CD14-positive monocyte (primary cell): Measurements from ENCODE around the gene FOXP1. TPM values are rescaled to one million over a fixed set of nuclear protein-coding genes. Genes with fewer than 3 reads are reported as not detected.
A peak's percentile ranks its signal among the peaks of the same experiment; 100 is the strongest.

Experiments used
- DNase-seq, 3 donors: peaks; one replicate each; pipeline ENCODE4 v3.0.0-alpha.2; 2011 to 2022
- H2AFZ ChIP-seq: 2 replicates; pipeline ENCODE4 v1.6.0; 2012; ENCODE audit warnings: mild to moderate bottlenecking, low read depth, low read length, inconsistent platforms; ENCODE audit not compliant: insufficient read depth, poor library complexity, severe bottlenecking
- H3K27ac ChIP-seq, 2 donors: 1 replicate in 1 of 2; 2 replicates in 1 of 2; pipeline ENCODE4 v1.5.1; 2012 to 2013; ENCODE audit warnings: low read length in 2 of 2, control low read depth in 1 of 2, inconsistent platforms in 1 of 2, low read depth in 1 of 2, mild to moderate bottlenecking in 1 of 2
- H3K27me3 ChIP-seq, 2 donors: one replicate each; pipeline versions ENCODE4 v1.6.0 to v1.6.1; 2011 to 2013; ENCODE audit warnings: low read length in 2 of 2; ENCODE audit not compliant: control insufficient read depth in 2 of 2, insufficient read depth in 2 of 2
- H3K36me3 ChIP-seq, 2 donors: replicated peaks in 1 of 2; 1 replicate in 1 of 2; 2 replicates in 1 of 2; pipeline versions ENCODE4 v1.5.1 to v1.6.1; 2012 to 2013; ENCODE audit warnings: low read length in 2 of 2, control low read depth in 1 of 2, inconsistent platforms in 1 of 2, mild to moderate bottlenecking in 1 of 2; ENCODE audit not compliant: insufficient read depth in 2 of 2, control insufficient read depth in 1 of 2
- H3K4me1 ChIP-seq, 2 donors: 1 replicate in 1 of 2; 2 replicates in 1 of 2; pipeline versions ENCODE4 v1.5.1 to v1.6.1; 2012 to 2013; ENCODE audit warnings: low read length in 2 of 2, control low read depth in 1 of 2, inconsistent platforms in 1 of 2, mild to moderate bottlenecking in 1 of 2, moderate library complexity in 1 of 2; ENCODE audit not compliant: insufficient read depth in 2 of 2, control insufficient read depth in 1 of 2
- H3K4me2 ChIP-seq: replicated peaks from 2 replicates; pipeline ENCODE3; 2012; ENCODE audit warnings: low read length, moderate library complexity, mild to moderate bottlenecking; ENCODE audit not compliant: poor library complexity, severe bottlenecking; ENCODE audit errors: extremely low read depth
- H3K4me3 ChIP-seq, 3 experiments: fragments of 200-600 bp in 1 of 3; sonication (generic) in 1 of 3; replicated peaks in 1 of 3; 1 replicate in 2 of 3; 2 replicates in 1 of 3; pipeline ENCODE4 v1.5.1; 2011 to 2013; ENCODE audit warnings: low read length in 3 of 3, mild to moderate bottlenecking in 3 of 3, control low read depth in 2 of 3, low read depth in 2 of 3, inconsistent platforms in 1 of 3, moderate library complexity in 1 of 3
- H3K79me2 ChIP-seq: 2 replicates; pipeline ENCODE4 v1.6.0; 2012; ENCODE audit warnings: mild to moderate bottlenecking, control low read depth, inconsistent platforms, low read length, moderate library complexity; ENCODE audit not compliant: insufficient read depth
- H3K9ac ChIP-seq: 2 replicates; pipeline ENCODE4 v1.6.0; 2017; ENCODE audit warnings: low read length, mild to moderate bottlenecking; ENCODE audit not compliant: insufficient read depth, poor library complexity, severe bottlenecking
- H3K9me3 ChIP-seq, 2 donors: replicated peaks in 1 of 2; 1 replicate in 1 of 2; 2 replicates in 1 of 2; pipeline versions ENCODE4 v1.5.1 to v1.6.1; 2012 to 2013; ENCODE audit warnings: low read length in 2 of 2, control low read depth in 1 of 2; ENCODE audit not compliant: control insufficient read depth in 1 of 2, insufficient read depth in 1 of 2
- H4K20me1 ChIP-seq: 2 replicates; pipeline ENCODE4 v1.6.0; 2012; ENCODE audit warnings: mild to moderate bottlenecking, low read length, control low read depth, moderate library complexity; ENCODE audit not compliant: insufficient read depth
- H3K27ac Mint-ChIP-seq, 7 donors: one replicate each; pipeline ENCODE4 v1.8.0; 2020; ENCODE audit warnings: mild to moderate bottlenecking in 7 of 7, mixed read lengths in 7 of 7, moderate library complexity in 6 of 7, inconsistent platforms in 2 of 7
- H3K27me3 Mint-ChIP-seq, 3 donors: one replicate each; pipeline ENCODE4 v1.8.0; 2021 to 2022; ENCODE audit warnings: low read depth in 3 of 3, mild to moderate bottlenecking in 3 of 3, mixed read lengths in 3 of 3, moderate library complexity in 3 of 3, inconsistent platforms in 1 of 3
- H3K36me3 Mint-ChIP-seq, 2 donors: one replicate each; pipeline ENCODE4 v1.8.0; 2020; ENCODE audit warnings: mixed read lengths in 2 of 2, inconsistent platforms in 1 of 2, mild to moderate bottlenecking in 1 of 2
- H3K4me1 Mint-ChIP-seq: one replicate; pipeline ENCODE4 v1.8.0; 2020; ENCODE audit warnings: mild to moderate bottlenecking, mixed read lengths
- H3K4me3 Mint-ChIP-seq, 2 donors: one replicate each; pipeline ENCODE4 v1.8.0; 2020; ENCODE audit warnings: mild to moderate bottlenecking in 2 of 2, mixed read lengths in 2 of 2, moderate library complexity in 1 of 2
- H3K9me3 Mint-ChIP-seq, 7 donors: one replicate each; pipeline ENCODE4 v1.8.0; 2020 to 2022; ENCODE audit warnings: mixed read lengths in 7 of 7, mild to moderate bottlenecking in 6 of 7, moderate library complexity in 6 of 7, inconsistent platforms in 2 of 7
- CTCF ChIP-seq: fragments of 200-600 bp; IDR thresholded peaks from one replicate; pipeline ENCODE4 v1.8.0; 2022; ENCODE audit warnings: antibody characterized with exemption, mild to moderate bottlenecking
- WGBS: methylation state at CpG from one replicate; pipeline ENCODE4 v1.1.5; 2013; ENCODE audit warnings: missing lambda C conversion rate; ENCODE audit not compliant: insufficient coverage; 5-methylcytosine and 5-hydroxymethylcytosine counted together
- intact Hi-C, 2 donors: fragments of 100-400 bp; cut with micrococcal nuclease; formaldehyde crosslinking; loops; one replicate each; pipeline versions ENCODE4 v1.15.0 to v1.15.1; 2023
- polyA plus RNA-seq, 3 donors: library from polyadenylated mRNA; depleted of rRNA in 1 of 3; unstranded in 2 of 3; stranded (reverse) in 1 of 3; fragments of 300-500 nt in 2 of 3; fragments of >200 nt in 1 of 3; fragmentation: Illumina TruSeq in 2 of 3; gene quantifications; 1 replicate in 2 of 3; 2 replicates in 1 of 3; pipeline ENCODE4 v1.2.3, GENCODE V29; 2012 to 2021

Gene FOXP1
- polyA plus RNA-seq, 3 donors = 25.7 to 42.6 (median 27.8) TPM

GRCh38 chr3:71329817-71330216, 253.7 kb downstream of the FOXP1 start:
- Histone ChIP-seq H3K9ac (no peak overlapping the region), H3K36me3 (peaks cover 27 to 43% of the 10 kb centered on the region in 2 donors), H3K9me3 (peaks cover 0 to 10% of the 10 kb centered on the region in 2 donors), H3K79me2 (peaks cover 7% of the 10 kb centered on the region), H3K4me3 (no peak overlapping the region), H3K4me1 (no peaks in the 10 kb centered on the region), H3K27me3 (no peaks in the 10 kb centered on the region), H2AFZ (no peak overlapping the region), H4K20me1 (peaks cover 40% of the 10 kb centered on the region), H3K27ac (no peak overlapping the region), H3K4me2 (no peak overlapping the region)
- H3K27ac Mint-ChIP-seq = peak overlapping the region in 2 of 7 donors; percentile 37 to 72
- peaks cover 53 to 71% of the 10 kb centered on the region in 2 donors for H3K36me3 Mint-ChIP-seq
- H3K4me1 Mint-ChIP-seq = peaks cover 6% of the 10 kb centered on the region
- DNase-seq = no peak
- H3K27me3 Mint-ChIP-seq = peaks cover 0 to 3% (median 0%) of the 10 kb centered on the region in 3 donors
- H3K9me3 Mint-ChIP-seq = peaks cover 0 to 10% (median 6%) of the 10 kb centered on the region in 7 donors
- intact Hi-C loops = no loop called here
- TF ChIP-seq CTCF = no peak
- WGBS = no CpG with 5 or more reads among the region's 1 CpG
- H3K4me3 Mint-ChIP-seq = no peak overlapping the region

GRCh38 chr3:71328926-71329325, 254.6 kb downstream of the FOXP1 start:
- H3K4me3 Mint-ChIP-seq = no peak overlapping the region
- TF ChIP-seq CTCF = no peak

More at GRCh38 chr3:71328926-71329325, 254.6 kb downstream of the FOXP1 start:
- DNase-seq = no peak
- Histone ChIP-seq H3K4me2 (no peak overlapping the region), H2AFZ (no peak overlapping the region), H3K27ac (no peak overlapping the region), H3K36me3 (peaks cover 23 to 39% of the 10 kb centered on the region in 2 donors), H3K9me3 (peaks cover 0 to 10% of the 10 kb centered on the region in 2 donors), H4K20me1 (peaks cover 46% of the 10 kb centered on the region), H3K9ac (no peak overlapping the region), H3K27me3 (no peaks in the 10 kb centered on the region), H3K4me3 (no peak overlapping the region), H3K79me2 (peaks cover 7% of the 10 kb centered on the region), H3K4me1 (no peaks in the 10 kb centered on the region)
- Mint-ChIP-seq H3K27me3 (peaks cover 0 to 3% (median 0%) of the 10 kb centered on the region in 3 donors), H3K4me1 (peaks cover 6% of the 10 kb centered on the region), H3K9me3 (peaks cover 0 to 10% (median 6%) of the 10 kb centered on the region in 7 donors), H3K36me3 (peaks cover 47 to 65% of the 10 kb centered on the region in 2 donors), H3K27ac (peak overlapping the region in 2 of 7 donors; percentile 19 to 72)
- WGBS = 100% methylated on average over 3 of the region's 8 CpGs
- intact Hi-C loops = no loop called here
